ENCODE measurements around the gene NPR3. TPM values are rescaled to one million over a fixed set of nuclear protein-coding genes. Genes with fewer than 3 reads are reported as not detected.

NPR3 gene
- total RNA-seq, 1 experiment from 2014 or later: not detected

DNA sequence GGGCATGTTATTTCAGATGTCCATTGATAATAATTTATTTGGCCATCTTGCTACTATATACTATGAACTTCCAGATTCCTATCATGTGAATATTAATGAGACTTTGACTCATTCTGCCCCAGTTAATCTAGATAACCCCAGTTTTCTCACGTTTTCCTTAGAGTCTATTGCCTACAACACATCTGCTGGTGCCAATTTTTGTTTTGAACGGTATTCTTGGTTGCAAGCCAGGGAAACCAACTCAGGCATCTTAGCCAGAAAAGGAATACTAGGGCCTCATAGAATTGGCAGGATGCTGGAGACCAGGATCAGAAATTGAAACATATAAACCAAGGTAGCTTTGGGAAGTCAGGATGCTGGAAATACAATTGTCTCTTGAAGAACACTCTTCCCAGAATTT is 28.0 kb upstream of the NPR3 start:
- TF ChIP-seq, protein P1, sequence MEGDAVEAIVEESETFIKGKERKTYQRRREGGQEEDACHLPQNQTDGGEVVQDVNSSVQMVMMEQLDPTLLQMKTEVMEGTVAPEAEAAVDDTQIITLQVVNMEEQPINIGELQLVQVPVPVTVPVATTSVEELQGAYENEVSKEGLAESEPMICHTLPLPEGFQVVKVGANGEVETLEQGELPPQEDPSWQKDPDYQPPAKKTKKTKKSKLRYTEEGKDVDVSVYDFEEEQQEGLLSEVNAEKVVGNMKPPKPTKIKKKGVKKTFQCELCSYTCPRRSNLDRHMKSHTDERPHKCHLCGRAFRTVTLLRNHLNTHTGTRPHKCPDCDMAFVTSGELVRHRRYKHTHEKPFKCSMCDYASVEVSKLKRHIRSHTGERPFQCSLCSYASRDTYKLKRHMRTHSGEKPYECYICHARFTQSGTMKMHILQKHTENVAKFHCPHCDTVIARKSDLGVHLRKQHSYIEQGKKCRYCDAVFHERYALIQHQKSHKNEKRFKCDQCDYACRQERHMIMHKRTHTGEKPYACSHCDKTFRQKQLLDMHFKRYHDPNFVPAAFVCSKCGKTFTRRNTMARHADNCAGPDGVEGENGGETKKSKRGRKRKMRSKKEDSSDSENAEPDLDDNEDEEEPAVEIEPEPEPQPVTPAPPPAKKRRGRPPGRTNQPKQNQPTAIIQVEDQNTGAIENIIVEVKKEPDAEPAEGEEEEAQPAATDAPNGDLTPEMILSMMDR (conservative IDR thresholded peaks at IDR 0.05): no peak
- Histone ChIP-seq H4K91ac (ENCODE audit: insufficient read length, low read depth, low read length) (no peak overlapping the region), H3K27ac (ENCODE audit: insufficient read length, low read depth, low read length) (no peak overlapping the region), H2AK5ac (ENCODE audit: insufficient read length, low read length) (no peak overlapping the region), H2AFZ (ENCODE audit: low read length) (no peak overlapping the region), H3K14ac (ENCODE audit: insufficient read depth, low read length) (no peak overlapping the region), H3K18ac (ENCODE audit: insufficient read length, low read depth, low read length) (no peak overlapping the region), H3K27me3 (ENCODE audit: insufficient read depth, low read length) (no peaks in the 10 kb centered on the region), H2BK15ac (ENCODE audit: low read depth, low read length) (no peak overlapping the region), H4K20me1 (ENCODE audit: control insufficient read depth, insufficient read depth, insufficient read length) (no peaks in the 10 kb centered on the region), H4K8ac (replicated peaks; ENCODE audit: insufficient read length, low read depth, low read length) (no peak overlapping the region), H2BK20ac (ENCODE audit: low read depth, low read length, poor library complexity, severe bottlenecking) (no peak overlapping the region), H2BK120ac (ENCODE audit: low read depth, low read length, poor library complexity, severe bottlenecking) (no peak overlapping the region), H3K23ac (ENCODE audit: insufficient read length, low read depth, low read length) (no peak overlapping the region), H3T11ph (ENCODE audit: low read length) (no peak overlapping the region), H3K4me2 (ENCODE audit: insufficient read depth, insufficient read length, low read length) (no peak overlapping the region), H3K56ac (ENCODE audit: insufficient read length, low read depth, low read length) (no peak overlapping the region), H3K23me2 (ENCODE audit: insufficient read length, low read depth, low read length, poor library complexity, severe bottlenecking) (no peaks in the 10 kb centered on the region), H2BK12ac (ENCODE audit: insufficient read length, low read depth, low read length) (no peak overlapping the region), H3K9me3 (ENCODE audit: control insufficient read depth, low read depth, low read length) (peaks cover 5% of the 10 kb centered on the region), H3K9ac (ENCODE audit: extremely low read depth, insufficient read length, low read length) (no peak overlapping the region), H4K5ac (ENCODE audit: insufficient read length, low read depth, low read length) (no peak overlapping the region), H3K79me2 (ENCODE audit: insufficient read depth, low read length) (no peaks in the 10 kb centered on the region), H2BK5ac (ENCODE audit: insufficient read length, low read length) (no peak overlapping the region), H3K4me1 (ENCODE audit: insufficient read depth, low read length) (peaks cover 3% of the 10 kb centered on the region; the same call in 1 of the 2 replicates), H3K79me1 (ENCODE audit: insufficient read depth, low read depth, low read length, poor library complexity, severe bottlenecking) (no peaks in the 10 kb centered on the region), H3K4ac (ENCODE audit: low read depth, low read length) (no peak overlapping the region)
- no peak for DNase-seq
- peaks cover 2% of the 10 kb centered on the region for H3K27me3 Mint-ChIP-seq (ENCODE audit: low read depth)
- H3K27ac Mint-ChIP-seq: no peak overlapping the region
- H3K9me3 Mint-ChIP-seq: peaks cover 30 to 40% of the 10 kb centered on the region in 2 experiments
- peaks cover 20 to 31% (median 24%) of the 10 kb centered on the region in 3 experiments for H3K36me3 Mint-ChIP-seq (ENCODE audit: insufficient read depth in 1 of 3, low read depth in 3 of 3)
- no peak overlapping the region for H3K4me3 Mint-ChIP-seq
- WGBS (ENCODE audit: extremely low coverage, insufficient read length, low lambda C conversion rate): no CpG with 5 or more reads among the region's 2 CpGs
- peaks cover 6 to 13% of the 10 kb centered on the region in 2 experiments for H3K4me1 Mint-ChIP-seq

Data from H9 (cell line).